ENCODE data around the gene XPO6.

Gene XPO6

GRCh38 chr16:28110074-28110473 lies 101.7 kb downstream of the XPO6 start:
- peak; percentile 76 for DNase-seq

GRCh38 chr16:28108590-28109247 lies 103.0 kb downstream of the XPO6 start:
- DNase-seq, result peak; percentile 50

GRCh38 chr16:28107232-28107631 lies 104.5 kb downstream of the XPO6 start:
- no peak for DNase-seq

GRCh38 chr16:28106467-28107215 lies 105.1 kb downstream of the XPO6 start:
- DNase-seq, result no peak

- DNase-seq, result no peak
Observed at GRCh38 chr16:28105954-28106353, 105.8 kb downstream of the XPO6 start.

GRCh38 chr16:28105297-28105696 lies 106.5 kb downstream of the XPO6 start:
- DNase-seq, result no peak

- no peak for DNase-seq
Observed at GRCh38 chr16:28104404-28104803, 107.4 kb downstream of the XPO6 start.

GRCh38 chr16:28103516-28104170 lies 108.1 kb downstream of the XPO6 start:
- no peak for DNase-seq

- DNase-seq, result no peak
Observed at GRCh38 chr16:28101533-28101890, 110.3 kb downstream of the XPO6 start.

GRCh38 chr16:28100810-28101532 lies 110.8 kb downstream of the XPO6 start:
- DNase-seq, result no peak

GRCh38 chr16:28098959-28099945 lies 112.5 kb downstream of the XPO6 start:
- DNase-seq, result no peak

- no peak for DNase-seq
Observed at GRCh38 chr16:28098171-28098958, 113.4 kb downstream of the XPO6 start.

GRCh38 chr16:28096983-28097899 lies 114.5 kb downstream of the XPO6 start:
- no peak for DNase-seq

GRCh38 chr16:28093385-28093725 lies 118.4 kb downstream of the XPO6 start:
- DNase-seq, result no peak

- DNase-seq, result no peak
Observed at GRCh38 chr16:28092721-28093384, 118.9 kb downstream of the XPO6 start.

GRCh38 chr16:28091656-28092055 lies 120.1 kb downstream of the XPO6 start:
- DNase-seq, result no peak

- DNase-seq, result no peak
Observed at GRCh38 chr16:28090646-28091377, 121.0 kb downstream of the XPO6 start.

GRCh38 chr16:28089992-28090365 lies 121.8 kb downstream of the XPO6 start:
- DNase-seq, result no peak

All from suppressor macrophage treated with lipopolysaccharide for 4 hours (primary cell).